HG03575 (cell line): ENCODE data around the gene KRTAP16-1.

Experiments used
- ATAC-seq: cut with Tn5 transposase; IDR thresholded peaks from one replicate; pipeline ENCODE4 v1.9.1; 2021; ENCODE audit not compliant: unreplicated experiment, insufficient number of reproducible peaks, low FRiP score; ENCODE audit errors: extremely low read depth

Gene KRTAP16-1

GRCh38 chr17:41264599-41264998 is 44.5 kb downstream of the KRTAP16-1 start:
- no peak for ATAC-seq

GRCh38 chr17:41263212-41263611 is 45.9 kb downstream of the KRTAP16-1 start:
- ATAC-seq: no peak

- no peak for ATAC-seq
Measured at GRCh38 chr17:41258406-41258805, 50.7 kb downstream of the KRTAP16-1 start.
